ENCODE data around the gene CHMP3. TPM values are rescaled to one million over a fixed set of nuclear protein-coding genes. Genes with fewer than 3 reads are reported as not detected.

Gene CHMP3
- total RNA-seq (100 to 1,000 TPM; 137 to 154 TPM), polyA plus RNA-seq (100 to 1,000 TPM in 1 of 2 donors, 10 to 100 TPM in 1; 92.7 to 202 TPM)
- long read RNA-seq, donor 1, transcript CHMP3-203 (5 exons, 1,099 nt) = minor isoform, 27 of 501 reads
- long read RNA-seq, donor 1, transcript CHMP3-201 (6 exons, 3,171 nt) = major isoform, 436 of 501 reads
- long read RNA-seq, donor 1, partial matches to known transcripts = 7 of 501 reads
- long read RNA-seq, donor 1, other reads (novel, unspliced or antisense) = 31 of 501 reads
- long read RNA-seq, donor 2, transcript CHMP3-201 (6 exons, 3,171 nt) = major isoform, 43 of 50 reads
- long read RNA-seq, donor 2, partial matches to known transcripts = 0 of 50 reads
- long read RNA-seq, donor 2, other reads (novel, unspliced or antisense) = 5 of 50 reads

DNA sequence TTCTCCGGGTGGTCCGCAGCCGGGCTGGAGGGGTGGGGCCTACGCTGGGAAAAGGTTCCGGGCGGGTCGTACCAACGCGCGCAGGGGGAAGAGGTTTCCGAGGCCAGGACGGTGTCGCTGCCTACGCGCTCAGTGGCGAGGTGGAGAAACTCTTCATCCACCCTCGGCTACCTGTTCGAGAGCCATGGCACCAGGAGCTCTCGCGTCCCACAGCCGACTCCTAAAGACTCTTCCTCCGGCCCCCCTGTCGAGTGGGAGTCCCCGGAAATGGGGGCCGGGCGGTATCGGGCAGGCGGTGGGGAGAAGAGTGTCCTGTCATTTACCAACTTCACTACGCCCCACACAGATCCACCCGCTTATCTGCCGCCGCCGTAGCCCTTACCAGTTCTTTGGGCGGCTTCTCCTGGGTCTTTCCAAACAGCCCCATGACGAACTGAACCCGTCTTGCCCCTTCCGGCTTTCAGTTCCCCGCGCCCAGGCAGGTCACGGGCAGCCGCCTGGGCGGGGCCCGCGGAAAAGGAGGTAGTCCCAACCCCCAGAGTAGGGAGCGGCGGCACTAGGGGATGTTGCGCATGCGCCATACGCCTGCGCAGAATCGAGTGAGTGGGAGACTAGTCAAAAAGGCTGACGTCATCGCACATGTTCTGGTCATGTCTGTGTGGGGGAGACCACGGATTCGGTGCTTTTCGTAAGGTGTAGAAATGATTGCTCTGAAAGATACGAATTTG, at the start of gene CHMP3:
CHMP3 (minus strand) TSS at position 522 of the 728 bp plus-strand sequence; CDS start at position 427, 95 bp downstream.
- peak within 1 kb of the TSS; percentile 66 to 90 for H3K4me3 ChIP-seq (ENCODE audit: low read length in 2 of 2)
- DNase-seq (peak; percentile 98 to 99), ATAC-seq (ENCODE audit: low FRiP score) (peak; percentile 99)
- peak within 1 kb of the TSS; percentile 83 to 97 for H3K27ac ChIP-seq (ENCODE audit: low read depth in 1 of 2, low read length in 2 of 2)
- intact Hi-C loops (cut with DNase I) = loop anchor here in 1 of 2 donors (1.0 to 10.0 kb wide), 3 partner anchors 60 to 338 kb away; partner anchors contain the start of genes KDM3A and RNF103
- WGBS, 2 donors = 0% methylated on average over 56 to 57 of the region's 57 CpGs
- H3K27me3 ChIP-seq (ENCODE audit: control insufficient read depth in 1 of 2, insufficient read depth in 2 of 2, low read length in 1 of 2) = no peaks in the 10 kb centered on the region
- peaks cover 1 to 2% of the 10 kb centered on the region in 2 donors for H3K36me3 ChIP-seq (ENCODE audit: control insufficient read depth in 1 of 2, insufficient read depth in 2 of 2, low read length in 1 of 2)
- peaks cover 0 to 6% of the 10 kb centered on the region in 2 donors for H3K4me1 ChIP-seq (ENCODE audit: control insufficient read depth in 1 of 2, insufficient read depth in 2 of 2, low read length in 2 of 2)
- no peaks in the 10 kb centered on the region for H3K9me3 ChIP-seq (ENCODE audit: control insufficient read depth, low read length)

DNA sequence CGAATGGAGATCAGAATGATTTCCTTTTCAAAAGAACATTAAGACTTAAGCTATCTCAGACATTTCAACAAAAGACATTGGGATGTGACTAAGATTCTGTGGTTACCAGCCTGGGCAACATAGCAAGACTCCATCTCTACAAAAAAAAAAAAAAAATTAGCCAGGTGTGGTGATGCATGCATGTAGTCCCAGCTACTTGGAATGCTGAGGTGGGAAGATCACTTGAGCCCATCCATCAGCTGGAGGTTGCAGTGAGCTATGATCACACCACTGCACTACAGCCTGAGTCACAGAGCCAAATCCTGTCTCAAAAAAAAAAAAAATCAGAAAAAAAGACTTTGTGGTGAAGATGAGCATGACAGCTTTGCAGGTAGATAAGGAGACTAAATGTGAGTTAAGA, 47.6 kb upstream of the CHMP3 start:
- DNase-seq (no peak), ATAC-seq (ENCODE audit: low FRiP score) (no peak)
- Histone ChIP-seq H3K27ac (ENCODE audit: low read depth in 1 of 2, low read length in 2 of 2) (no peak overlapping the region), H3K9me3 (ENCODE audit: control insufficient read depth, low read length) (no peaks in the 10 kb centered on the region), H3K4me3 (ENCODE audit: low read length in 2 of 2) (no peak overlapping the region), H3K36me3 (ENCODE audit: control insufficient read depth in 1 of 2, insufficient read depth in 2 of 2, low read length in 1 of 2) (peaks cover 2 to 5% of the 10 kb centered on the region in 2 donors), H3K27me3 (ENCODE audit: control insufficient read depth in 1 of 2, insufficient read depth in 2 of 2, low read length in 1 of 2) (no peaks in the 10 kb centered on the region), H3K4me1 (ENCODE audit: control insufficient read depth in 1 of 2, insufficient read depth in 2 of 2, low read length in 2 of 2) (no peaks in the 10 kb centered on the region)
- intact Hi-C loops (cut with DNase I) = no loop called here
- 93 to 95% methylated on average over 1 of the region's 1 CpG for WGBS, 2 donors

DNA sequence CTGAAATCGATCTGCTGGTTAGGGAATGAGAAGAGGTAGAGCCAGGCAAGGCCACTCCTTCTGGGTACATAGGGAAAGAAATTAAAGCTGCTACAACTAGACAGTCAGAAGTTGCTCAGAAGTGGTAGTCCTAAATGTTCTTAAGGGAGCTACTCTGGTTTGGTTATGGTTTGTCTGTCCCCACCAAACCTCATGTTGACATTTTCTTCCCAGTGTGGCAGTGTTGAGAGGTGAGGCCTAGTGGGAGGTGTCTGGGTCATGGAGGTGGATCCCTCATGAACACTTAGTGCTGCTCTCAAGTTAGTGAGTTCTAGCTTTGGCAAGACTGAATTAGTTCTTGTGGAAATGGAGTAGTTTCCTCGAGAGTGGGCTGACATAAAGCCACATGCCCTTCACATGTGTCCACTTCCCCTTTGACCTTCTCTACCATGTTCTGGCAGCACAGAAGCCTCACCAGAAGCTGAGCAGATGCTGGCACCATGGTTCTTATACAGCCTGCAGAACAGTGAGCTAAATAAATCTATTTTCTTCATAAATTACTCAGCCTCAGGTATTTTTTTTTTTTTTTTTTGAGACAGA, 45.7 kb upstream of the CHMP3 start:
- Histone ChIP-seq H3K27ac (ENCODE audit: low read depth in 1 of 2, low read length in 2 of 2) (no peak overlapping the region), H3K9me3 (ENCODE audit: control insufficient read depth, low read length) (no peaks in the 10 kb centered on the region), H3K4me1 (ENCODE audit: control insufficient read depth in 1 of 2, insufficient read depth in 2 of 2, low read length in 2 of 2) (no peaks in the 10 kb centered on the region), H3K4me3 (ENCODE audit: low read length in 2 of 2) (no peak overlapping the region), H3K27me3 (ENCODE audit: control insufficient read depth in 1 of 2, insufficient read depth in 2 of 2, low read length in 1 of 2) (no peaks in the 10 kb centered on the region), H3K36me3 (ENCODE audit: control insufficient read depth in 1 of 2, insufficient read depth in 2 of 2, low read length in 1 of 2) (peaks cover 4 to 7% of the 10 kb centered on the region in 2 donors)
- ATAC-seq (ENCODE audit: low FRiP score) = no peak
- intact Hi-C loops (cut with DNase I) = no loop called here
- no peak for DNase-seq
- 85 to 92% methylated on average over 2 of the region's 2 CpGs for WGBS, 2 donors

DNA sequence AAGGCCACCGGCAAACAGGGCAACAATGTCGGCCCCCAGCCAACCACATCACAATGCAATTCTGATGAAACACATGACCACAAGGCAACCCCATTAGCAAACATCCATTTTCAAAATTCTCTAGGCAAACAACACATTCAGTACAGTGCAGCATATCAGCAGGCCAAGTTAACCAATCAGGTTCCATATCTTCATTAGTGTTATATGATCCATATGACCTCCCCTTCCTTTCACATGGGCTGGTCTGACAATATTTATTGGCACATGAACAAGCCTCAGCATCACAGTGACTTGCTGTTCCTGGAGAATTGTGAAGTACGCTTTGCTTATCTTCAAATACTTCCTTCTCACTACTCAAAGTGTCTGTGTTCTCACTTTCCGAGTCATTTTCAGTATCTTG, 40.7 kb upstream of the CHMP3 start:
- intact Hi-C loops (cut with DNase I) = no loop called here
- ATAC-seq (ENCODE audit: low FRiP score) (no peak), DNase-seq (no peak)
- Histone ChIP-seq H3K4me3 (ENCODE audit: low read length in 2 of 2) (no peak overlapping the region), H3K27ac (ENCODE audit: low read depth in 1 of 2, low read length in 2 of 2) (no peak overlapping the region), H3K9me3 (ENCODE audit: control insufficient read depth, low read length) (no peaks in the 10 kb centered on the region), H3K4me1 (ENCODE audit: control insufficient read depth in 1 of 2, insufficient read depth in 2 of 2, low read length in 2 of 2) (no peaks in the 10 kb centered on the region), H3K36me3 (ENCODE audit: control insufficient read depth in 1 of 2, insufficient read depth in 2 of 2, low read length in 1 of 2) (peaks cover 3 to 7% of the 10 kb centered on the region in 2 donors), H3K27me3 (ENCODE audit: control insufficient read depth in 1 of 2, insufficient read depth in 2 of 2, low read length in 1 of 2) (no peaks in the 10 kb centered on the region)
- WGBS, 2 donors = 92% methylated on average over 4 of the region's 4 CpGs

DNA sequence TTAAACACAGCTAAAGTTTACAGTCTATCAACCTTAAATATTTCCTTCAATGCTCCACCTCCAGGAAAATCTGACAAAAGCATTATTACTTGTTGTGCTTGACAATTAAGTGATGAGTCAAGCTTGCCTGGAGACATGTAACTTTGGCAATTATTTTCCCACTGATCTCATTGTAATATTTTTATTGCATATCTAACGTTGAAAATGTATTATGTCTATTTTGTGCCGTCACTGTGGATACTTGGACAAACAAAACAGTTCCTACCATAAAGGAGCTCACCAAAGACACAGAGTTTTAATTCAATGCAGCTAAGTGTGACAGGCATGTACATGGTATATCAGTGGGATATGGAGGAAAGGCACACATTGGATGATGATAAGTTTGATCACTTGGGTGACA, 35.7 kb upstream of the CHMP3 start:
- no peak for ATAC-seq (ENCODE audit: low FRiP score)
- intact Hi-C loops (cut with DNase I) = no loop called here
- Histone ChIP-seq H3K4me1 (ENCODE audit: control insufficient read depth in 1 of 2, insufficient read depth in 2 of 2, low read length in 2 of 2) (no peaks in the 10 kb centered on the region), H3K27me3 (ENCODE audit: control insufficient read depth in 1 of 2, insufficient read depth in 2 of 2, low read length in 1 of 2) (no peaks in the 10 kb centered on the region), H3K4me3 (ENCODE audit: low read length in 2 of 2) (no peak overlapping the region), H3K27ac (ENCODE audit: low read depth in 1 of 2, low read length in 2 of 2) (no peak overlapping the region), H3K36me3 (ENCODE audit: control insufficient read depth in 1 of 2, insufficient read depth in 2 of 2, low read length in 1 of 2) (peaks cover 0 to 4% of the 10 kb centered on the region in 2 donors), H3K9me3 (ENCODE audit: control insufficient read depth, low read length) (no peaks in the 10 kb centered on the region)
- WGBS, 2 donors = 17 to 18% methylated on average over 2 of the region's 2 CpGs
- DNase-seq = no peak

DNA sequence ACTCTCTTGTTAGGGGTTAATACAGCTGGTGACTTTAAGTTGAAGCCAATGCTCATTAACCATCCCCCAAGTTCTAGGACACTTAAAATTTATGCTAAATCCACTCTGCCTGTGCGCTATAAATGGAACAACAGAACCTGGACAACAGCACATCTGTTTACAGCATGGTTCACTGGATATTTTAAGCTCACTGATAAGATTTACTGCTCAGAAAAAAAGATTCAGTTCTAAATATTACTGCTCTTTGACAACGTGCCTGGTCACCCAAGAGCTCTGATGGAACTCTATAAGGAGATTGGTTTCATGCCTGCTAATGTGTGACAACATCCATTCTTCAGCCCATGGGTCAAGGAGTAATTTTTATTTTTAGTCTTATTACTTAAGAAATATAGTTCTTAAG, 32.9 kb upstream of the CHMP3 start:
- peaks cover 0 to 2% of the 10 kb centered on the region in 2 donors for H3K4me1 ChIP-seq (ENCODE audit: control insufficient read depth in 1 of 2, insufficient read depth in 2 of 2, low read length in 2 of 2)
- no peak for ATAC-seq (ENCODE audit: low FRiP score)
- intact Hi-C loops (cut with DNase I) = no loop called here
- no peak for DNase-seq
- H3K27me3 ChIP-seq (ENCODE audit: control insufficient read depth in 1 of 2, insufficient read depth in 2 of 2, low read length in 1 of 2) = no peaks in the 10 kb centered on the region
- H3K27ac ChIP-seq (ENCODE audit: low read depth in 1 of 2, low read length in 2 of 2) = no peak overlapping the region
- WGBS, 2 donors = 45% methylated on average over 2 of the region's 2 CpGs
- H3K9me3 ChIP-seq (ENCODE audit: control insufficient read depth, low read length) = no peaks in the 10 kb centered on the region
- H3K36me3 ChIP-seq (ENCODE audit: control insufficient read depth in 1 of 2, insufficient read depth in 2 of 2, low read length in 1 of 2) = no peaks in the 10 kb centered on the region
- no peak overlapping the region for H3K4me3 ChIP-seq (ENCODE audit: low read length in 2 of 2)

DNA sequence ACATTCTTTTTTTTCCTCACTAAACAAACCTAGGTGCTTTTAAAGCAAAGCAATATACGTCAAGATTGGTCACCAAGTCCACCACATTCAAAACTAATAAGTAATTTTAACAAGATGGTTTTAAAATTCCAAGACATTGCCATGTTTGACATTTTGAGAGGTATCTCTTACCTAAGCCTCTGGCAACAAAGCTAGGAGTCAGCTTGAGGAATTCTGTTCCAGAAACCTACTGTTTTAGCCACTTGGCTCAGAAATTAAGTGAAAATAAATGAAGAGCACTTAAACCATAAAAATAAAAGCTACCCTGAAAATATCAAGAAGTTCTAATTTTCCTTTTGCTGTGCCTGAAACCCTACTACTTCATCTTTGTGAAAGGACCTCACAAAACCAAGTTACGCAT, 30.0 kb upstream of the CHMP3 start:
- ATAC-seq (ENCODE audit: low FRiP score) = no peak

DNA sequence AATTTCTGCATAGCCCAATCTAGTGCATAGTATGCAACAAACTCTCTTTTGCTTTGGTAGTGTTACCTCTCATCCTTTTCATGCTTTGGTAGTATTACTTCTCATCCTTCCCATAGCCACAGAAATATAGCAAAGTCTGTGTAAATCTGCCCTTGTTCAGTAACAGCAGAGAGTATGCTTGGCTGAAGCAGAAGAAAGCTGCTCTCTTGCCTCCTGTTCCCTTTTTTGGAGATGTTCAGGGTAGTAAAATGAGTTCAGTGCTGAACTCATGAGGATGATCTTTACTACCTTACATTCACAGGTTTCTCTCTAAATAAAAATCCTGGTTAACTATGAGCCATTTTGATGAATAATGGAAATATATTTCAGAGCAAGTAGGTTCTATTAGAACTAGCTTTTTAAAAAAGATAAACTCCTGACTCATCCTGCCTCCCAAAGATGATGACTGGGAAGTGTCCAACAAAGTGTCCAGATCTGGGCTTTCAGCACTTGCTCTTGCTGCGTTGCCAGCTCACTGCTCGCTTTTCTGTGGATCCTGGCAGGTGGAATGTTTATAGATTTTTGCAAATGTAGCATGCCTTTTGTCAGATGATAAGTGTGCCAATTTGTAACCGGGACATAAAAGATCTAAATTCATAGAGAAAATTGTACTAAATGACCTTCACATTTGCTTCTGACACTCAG, 29.4 kb upstream of the CHMP3 start:
- DNase-seq (no peak), ATAC-seq (ENCODE audit: low FRiP score) (no peak)
- Histone ChIP-seq H3K9me3 (ENCODE audit: control insufficient read depth, low read length) (no peaks in the 10 kb centered on the region), H3K27me3 (ENCODE audit: control insufficient read depth in 1 of 2, insufficient read depth in 2 of 2, low read length in 1 of 2) (no peaks in the 10 kb centered on the region), H3K36me3 (ENCODE audit: control insufficient read depth in 1 of 2, insufficient read depth in 2 of 2, low read length in 1 of 2) (no peaks in the 10 kb centered on the region), H3K27ac (ENCODE audit: low read depth in 1 of 2, low read length in 2 of 2) (no peak overlapping the region), H3K4me3 (ENCODE audit: low read length in 2 of 2) (no peak overlapping the region), H3K4me1 (ENCODE audit: control insufficient read depth in 1 of 2, insufficient read depth in 2 of 2, low read length in 2 of 2) (peaks cover 0 to 2% of the 10 kb centered on the region in 2 donors)
- intact Hi-C loops (cut with DNase I) = no loop called here
- 4% methylated on average over 3 of the region's 3 CpGs for WGBS, 2 donors

More for the DNA sequence above, 30.0 kb upstream of the CHMP3 start:
- H3K9me3 ChIP-seq (ENCODE audit: control insufficient read depth, low read length) = no peaks in the 10 kb centered on the region
- DNase-seq = no peak
- H3K4me1 ChIP-seq (ENCODE audit: control insufficient read depth in 1 of 2, insufficient read depth in 2 of 2, low read length in 2 of 2) = peaks cover 0 to 2% of the 10 kb centered on the region in 2 donors
- H3K4me3 ChIP-seq (ENCODE audit: low read length in 2 of 2) = no peak overlapping the region
- no peaks in the 10 kb centered on the region for H3K36me3 ChIP-seq (ENCODE audit: control insufficient read depth in 1 of 2, insufficient read depth in 2 of 2, low read length in 1 of 2)
- no peak overlapping the region for H3K27ac ChIP-seq (ENCODE audit: low read depth in 1 of 2, low read length in 2 of 2)
- intact Hi-C loops (cut with DNase I) = no loop called here
- WGBS, 2 donors = 24 to 28% methylated on average over 2 of the region's 2 CpGs
- no peaks in the 10 kb centered on the region for H3K27me3 ChIP-seq (ENCODE audit: control insufficient read depth in 1 of 2, insufficient read depth in 2 of 2, low read length in 1 of 2)

Data from aorta (tissue), 5 donors.